HEK293 (cell line): ENCODE data around the gene UGT2B11.

Experiments used
- CTCF ChIA-PET: fragments of 350-600 bp; formaldehyde crosslinking; extraction: SDS; loops from one replicate; lab custom pipeline; 2021; ENCODE audit warnings: antibody characterized with exemption; lab: Yijun Ruan, JAX
- POLR2A ChIA-PET: fragments of 300-600 bp; formaldehyde crosslinking; extraction: SDS; loops from one replicate; lab custom pipeline; 2020; ENCODE audit warnings: antibody characterized with exemption, inconsistent platforms; lab: Yijun Ruan, JAX
- H3K27ac ChIP-seq: fragments of 200-500 bp; sonication (Bioruptor generic); 2 replicates; pipeline ENCODE4 v1.5.1; 2014; ENCODE audit warnings: low read depth, low read length, control low read depth, inconsistent platforms; ENCODE audit errors: extremely low read depth
- H3K36me3 ChIP-seq, 2 experiments: fragments of 200-500 bp in 1 of 2; sonication (Bioruptor generic) in 1 of 2; 1 replicate in 1 of 2; 2 replicates in 1 of 2; pipeline ENCODE4 v1.5.1; 2014 to 2017; ENCODE audit warnings: inconsistent platforms in 2 of 2, low read length in 2 of 2; ENCODE audit not compliant: control insufficient read depth in 2 of 2, insufficient read depth in 1 of 2
- H3K4me1 ChIP-seq: fragments of 200-500 bp; sonication (Bioruptor generic); 2 replicates; pipeline ENCODE4 v1.5.1; 2014; ENCODE audit warnings: mild to moderate bottlenecking, low read length, inconsistent platforms; ENCODE audit not compliant: control insufficient read depth, insufficient read depth
- H3K4me3 ChIP-seq: 2 replicates; pipeline ENCODE4 v1.5.1; 2011; ENCODE audit warnings: low read depth, mild to moderate bottlenecking, control low read depth, low read length, moderate library complexity
- H3K9me3 ChIP-seq: fragments of 200-500 bp; sonication (Bioruptor generic); 2 replicates; pipeline ENCODE4 v1.5.1; 2014; ENCODE audit warnings: low read depth, low read length, inconsistent platforms; ENCODE audit not compliant: control insufficient read depth, insufficient read depth
- AEBP2 ChIP-seq: fragments of 450-650 bp; formaldehyde crosslinking; IDR thresholded peaks from 2 replicates; pipeline ENCODE4 v1.5.1; 2016; ENCODE audit warnings: missing biosample characterization, missing genetic modification characterization, borderline replicate concordance
- FEZF1 ChIP-seq: fragments of 450-650 bp; formaldehyde crosslinking; IDR thresholded peaks from 2 replicates; pipeline ENCODE4 v1.5.1; 2016; ENCODE audit warnings: missing biosample characterization, missing genetic modification characterization
- IKZF3 ChIP-seq: fragments of 450-650 bp; IDR thresholded peaks from 2 replicates; pipeline ENCODE4 v1.5.0; 2018; ENCODE audit warnings: missing biosample characterization, mild to moderate bottlenecking, missing genetic modification characterization, moderate library complexity
- MZF1 ChIP-seq: fragments of 450-650 bp; formaldehyde crosslinking; IDR thresholded peaks from 2 replicates; pipeline ENCODE4 v1.5.1; 2017; ENCODE audit warnings: missing biosample characterization, missing genetic modification characterization, borderline replicate concordance
- ZBTB26 ChIP-seq: fragments of 450-650 bp; formaldehyde crosslinking; optimal IDR thresholded peaks from 2 replicates; pipeline ENCODE3; 2016; ENCODE audit warnings: missing biosample characterization, mild to moderate bottlenecking, missing genetic modification characterization
- ZBTB44 ChIP-seq: fragments of 450-650 bp; IDR thresholded peaks from 2 replicates; pipeline ENCODE4 v1.5.1; 2018; ENCODE audit warnings: missing biosample characterization, mild to moderate bottlenecking, missing genetic modification characterization
- ZFP3 ChIP-seq: fragments of 450-650 bp; formaldehyde crosslinking; IDR thresholded peaks from 2 replicates; pipeline ENCODE4 v1.5.1; 2016; ENCODE audit warnings: low read depth, missing biosample characterization, missing genetic modification characterization
- ZNF335 ChIP-seq: fragments of 450-650 bp; formaldehyde crosslinking; conservative IDR thresholded peaks from 2 replicates; pipeline ENCODE4 v1.5.1; 2016; ENCODE audit warnings: missing biosample characterization, missing genetic modification characterization
- ZNF354C ChIP-seq: fragments of 450-650 bp; formaldehyde crosslinking; IDR thresholded peaks from 2 replicates; pipeline ENCODE4 v1.5.1; 2016; ENCODE audit warnings: missing biosample characterization, missing genetic modification characterization, low read depth, borderline replicate concordance
- ZNF510 ChIP-seq: fragments of 450-650 bp; formaldehyde crosslinking; IDR thresholded peaks from 2 replicates; pipeline ENCODE4 v1.5.1; 2018; ENCODE audit warnings: mild to moderate bottlenecking, missing genetic modification characterization, missing biosample characterization; ENCODE audit not compliant: insufficient replicate concordance
- ZNF544 ChIP-seq: fragments of 450-650 bp; formaldehyde crosslinking; IDR thresholded peaks from 2 replicates; pipeline ENCODE4 v1.5.0; 2017; ENCODE audit warnings: missing biosample characterization, missing genetic modification characterization
- ZNF585B ChIP-seq: fragments of 450-650 bp; formaldehyde crosslinking; IDR thresholded peaks from 2 replicates; pipeline ENCODE4 v1.5.1; 2016; ENCODE audit warnings: missing biosample characterization, missing genetic modification characterization
- ZNF624 ChIP-seq: fragments of 450-650 bp; formaldehyde crosslinking; IDR thresholded peaks from 2 replicates; pipeline ENCODE4 v1.5.1; 2017; ENCODE audit warnings: missing biosample characterization, missing genetic modification characterization
- ZNF629 ChIP-seq: fragments of 450-650 bp; formaldehyde crosslinking; IDR thresholded peaks from 2 replicates; pipeline ENCODE4 v1.5.1; 2017; ENCODE audit warnings: missing biosample characterization, missing genetic modification characterization
- ZNF677 ChIP-seq: fragments of 450-650 bp; IDR thresholded peaks from 2 replicates; pipeline ENCODE4 v1.5.0; 2018; ENCODE audit warnings: missing biosample characterization, mild to moderate bottlenecking, missing genetic modification characterization, moderate library complexity
- ZNF76 ChIP-seq: fragments of 450-650 bp; formaldehyde crosslinking; IDR thresholded peaks from 2 replicates; pipeline ENCODE4; 2016; ENCODE audit warnings: low read depth, missing biosample characterization, missing genetic modification characterization, borderline replicate concordance
- ZNF768 ChIP-seq: fragments of 450-650 bp; formaldehyde crosslinking; IDR thresholded peaks from 2 replicates; pipeline ENCODE4 v1.5.1; 2018; ENCODE audit warnings: missing biosample characterization, mild to moderate bottlenecking, missing genetic modification characterization
- ZNF830 ChIP-seq: fragments of 450-650 bp; IDR thresholded peaks from 2 replicates; pipeline ENCODE4 v1.5.0; 2018; ENCODE audit warnings: missing biosample characterization, missing genetic modification characterization, low read depth, mild to moderate bottlenecking, moderate library complexity
- ZSCAN16 ChIP-seq: fragments of 450-650 bp; formaldehyde crosslinking; IDR thresholded peaks from 2 replicates; pipeline ENCODE4 v1.5.1; 2016; ENCODE audit warnings: missing biosample characterization, missing genetic modification characterization

Gene UGT2B11

GRCh38 chr4:69154021-69154420, 60.5 kb downstream of the UGT2B11 start:
- ChIA-PET CTCF (no interaction called here), POLR2A (no interaction called here)
- H3K27ac ChIP-seq: no peak overlapping the region
- no peaks in the 10 kb centered on the region for H3K9me3 ChIP-seq
- no peaks in the 10 kb centered on the region for H3K4me1 ChIP-seq
- H3K4me3 ChIP-seq: no peak overlapping the region
- TF ChIP-seq ZNF335: no peak
- TF ChIP-seq ZNF629 (tag by site-specific recombination): no peak
- TF ChIP-seq ZNF76 (tag by site-specific recombination): no peak
- no peak for TF ChIP-seq ZBTB44 (tag by site-specific recombination)
- no peak for TF ChIP-seq ZNF510 (tag by site-specific recombination)
- no peak for TF ChIP-seq ZNF830 (tag by site-specific recombination)
- no peak for TF ChIP-seq ZNF677
- TF ChIP-seq MZF1: no peak
- TF ChIP-seq ZNF624 (tag by site-specific recombination): no peak
- TF ChIP-seq ZNF544 (tag by site-specific recombination): no peak
- TF ChIP-seq AEBP2 (tag by site-specific recombination): no peak
- TF ChIP-seq ZBTB26 (tag by site-specific recombination): no peak
- TF ChIP-seq FEZF1 (tag by site-specific recombination): no peak
- TF ChIP-seq IKZF3 (tag by site-specific recombination): no peak
- no peak for TF ChIP-seq ZNF585B (tag by site-specific recombination)
- no peak for TF ChIP-seq ZSCAN16 (tag by site-specific recombination)
- TF ChIP-seq ZNF768 (tag by site-specific recombination): no peak
- no peak for TF ChIP-seq ZFP3 (tag by site-specific recombination)
- no peak for TF ChIP-seq ZNF354C (tag by site-specific recombination)
- no peaks in the 10 kb centered on the region for H3K36me3 ChIP-seq
